ENCODE results near the gene CETP. TPM values are rescaled to one million over a fixed set of nuclear protein-coding genes. Genes with fewer than 3 reads are reported as not detected.

CETP gene
- total and polyA plus RNA-seq, 2 of the 8 experiments (the other 6 are each of a cell fraction or from before 2014, with no cell fraction given) = not detected

DNA sequence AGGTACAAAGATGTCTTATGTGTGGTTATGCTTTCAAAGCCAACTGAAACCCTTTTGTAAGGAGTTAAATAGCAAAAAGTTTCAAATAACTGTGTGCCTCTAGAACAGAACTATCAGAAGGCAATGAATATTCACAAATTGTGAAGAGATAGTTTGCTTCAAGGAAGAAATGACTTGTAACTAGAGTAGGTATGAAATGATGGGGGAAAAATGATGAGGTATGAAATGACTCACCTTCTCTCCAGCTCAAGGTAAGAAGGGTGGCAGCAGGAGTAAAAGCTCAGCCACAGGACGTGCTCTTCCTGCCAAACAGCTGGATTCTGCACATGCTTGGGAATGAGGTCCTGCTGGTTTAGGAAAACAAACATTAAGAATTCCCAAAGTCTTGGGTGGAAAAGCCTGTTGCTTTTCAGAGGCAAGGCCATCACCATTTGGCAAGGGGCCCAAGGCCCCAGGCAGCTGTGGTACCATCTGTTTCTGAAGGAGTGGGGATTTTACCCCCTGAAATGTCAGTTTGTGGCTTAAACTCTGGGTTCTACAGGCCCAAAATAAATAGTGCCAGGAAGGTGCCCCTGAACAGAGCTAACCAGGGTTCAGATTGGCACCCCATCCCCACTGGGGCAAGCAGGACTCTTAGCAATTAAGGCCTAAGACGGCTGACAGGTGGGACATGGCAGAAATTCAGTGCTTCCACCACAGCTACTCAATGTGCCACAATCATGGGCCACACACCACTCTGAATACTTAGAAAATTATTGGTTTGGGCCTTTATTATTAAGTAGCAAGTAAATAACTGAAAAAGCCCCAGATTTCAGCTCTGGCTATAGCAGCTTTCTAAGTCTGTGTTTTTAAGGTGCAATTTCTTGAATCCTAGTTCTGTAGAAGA is 16.6 kb upstream of the CETP start:
- Histone ChIP-seq H2AFZ (ENCODE audit: low read length) (no peak overlapping the region), H4K91ac (replicated peaks; ENCODE audit: insufficient read length, low read length) (no peak overlapping the region), H2BK20ac (ENCODE audit: low read length) (no peak overlapping the region), H3K23ac (ENCODE audit: insufficient read length) (no peak overlapping the region), H3K4me3 (ENCODE audit: extremely low read depth in 1 of 4, insufficient read depth in 2 of 4, low read depth in 3 of 4, low read length in 4 of 4) (no peak overlapping the region), H4K5ac (ENCODE audit: insufficient read length, low read depth, low read length) (no peak overlapping the region), H4K20me1 (replicated peaks in 1 of 2; ENCODE audit: control insufficient read depth in 1 of 2, insufficient read depth in 2 of 2, low read length in 2 of 2) (peaks cover 2 to 3% of the 10 kb centered on the region in 2 experiments), H2BK5ac (ENCODE audit: low read depth, low read length) (no peak overlapping the region), H3K36me3 (ENCODE audit: control insufficient read depth in 2 of 4, insufficient read depth in 4 of 4, low read length in 3 of 4) (peaks cover 8 to 45% (median 32%) of the 10 kb centered on the region in 4 experiments), H2AK5ac (ENCODE audit: low read depth, low read length) (no peak overlapping the region), H3K4me2 (ENCODE audit: insufficient read depth in 1 of 2, low read depth in 2 of 2, low read length in 2 of 2) (no peak overlapping the region), H3K79me2 (ENCODE audit: control insufficient read depth in 1 of 2, insufficient read depth in 2 of 2, low read length in 2 of 2) (no peaks in the 10 kb centered on the region), H3K23me2 (ENCODE audit: low read depth, low read length) (no peaks in the 10 kb centered on the region), H3K14ac (ENCODE audit: insufficient read length) (no peak overlapping the region), H3K79me1 (ENCODE audit: low read depth, low read length) (no peaks in the 10 kb centered on the region), H3K4ac (replicated peaks; ENCODE audit: insufficient read length, low read depth, low read length) (no peak overlapping the region), H3K18ac (ENCODE audit: extremely low read depth, low read length) (no peak overlapping the region), H3K27me3 (replicated peaks in 1 of 4; ENCODE audit: control insufficient read depth in 3 of 4, extremely low read depth in 1 of 4, insufficient read depth in 3 of 4, low read length in 3 of 4) (no peaks in the 10 kb centered on the region), H3K27ac (ENCODE audit: low read depth, low read length) (no peak overlapping the region), H3K9me3 (ENCODE audit: insufficient read depth in 2 of 2, low read depth in 1 of 2, low read length in 1 of 2) (no peaks in the 10 kb centered on the region), H2BK12ac (ENCODE audit: low read depth, low read length) (no peak overlapping the region), H3K4me1 (replicated peaks in 1 of 4; ENCODE audit: control insufficient read depth in 3 of 4, insufficient read depth in 4 of 4, low read length in 3 of 4) (no peaks in the 10 kb centered on the region), H4K8ac (ENCODE audit: extremely low read depth, insufficient read depth, low read length) (no peak overlapping the region), H3K56ac (replicated peaks; ENCODE audit: insufficient read length, low read depth, low read length) (no peak overlapping the region), H2BK15ac (ENCODE audit: low read length) (no peak overlapping the region), H2BK120ac (replicated peaks; ENCODE audit: low read depth, low read length) (no peak overlapping the region), H3K9ac (replicated peaks in 1 of 4; ENCODE audit: extremely low read depth in 1 of 4, low read depth in 3 of 4, low read length in 3 of 4) (no peak overlapping the region)
- ChIA-PET CTCF (ENCODE audit: partially characterized antibody) (interaction anchor here (1.2 kb wide), 2 partner anchors 19 to 26 kb away, joined by 3 to 6 read pairs; no protein-coding TSS in a partner anchor), POLR2A (ENCODE audit: partially characterized antibody) (interaction anchor here (0.6 to 8.0 kb wide), 3 partner anchors 11 to 75 kb away, joined by 3 to 125 read pairs (median 5); partner anchors contain the start of gene HERPUD1)
- 82% methylated on average over 2 of the region's 2 CpGs; no CpG with 5 or more reads in 1 of the 2 experiments for WGBS, 2 experiments (ENCODE audit: extremely low coverage in 1 of 2, insufficient coverage in 1 of 2, insufficient read length in 1 of 2, insufficient replicate concordance in 2 of 2, low coverage in 1 of 2, low lambda C conversion rate in 2 of 2, missing lambda C conversion rate in 1 of 2)
- FAIRE-seq = no peak
- TF ChIP-seq SP2 (IDR thresholded peaks at IDR 0.05; ENCODE audit: low read length) = no peak
- TF ChIP-seq, protein P1, sequence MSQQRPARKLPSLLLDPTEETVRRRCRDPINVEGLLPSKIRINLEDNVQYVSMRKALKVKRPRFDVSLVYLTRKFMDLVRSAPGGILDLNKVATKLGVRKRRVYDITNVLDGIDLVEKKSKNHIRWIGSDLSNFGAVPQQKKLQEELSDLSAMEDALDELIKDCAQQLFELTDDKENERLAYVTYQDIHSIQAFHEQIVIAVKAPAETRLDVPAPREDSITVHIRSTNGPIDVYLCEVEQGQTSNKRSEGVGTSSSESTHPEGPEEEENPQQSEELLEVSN (IDR thresholded peaks at IDR 0.05) = no peak
- DNase-seq (ENCODE audit: low read depth in 1 of 2, low spot score in 2 of 2) = no peak
